ENCODE data around the gene CAPRIN1. TPM values are rescaled to one million over a fixed set of nuclear protein-coding genes. Genes with fewer than 3 reads are reported as not detected.
A peak's percentile ranks its signal among the peaks of the same experiment; 100 is the strongest.

Gene CAPRIN1, protein sequence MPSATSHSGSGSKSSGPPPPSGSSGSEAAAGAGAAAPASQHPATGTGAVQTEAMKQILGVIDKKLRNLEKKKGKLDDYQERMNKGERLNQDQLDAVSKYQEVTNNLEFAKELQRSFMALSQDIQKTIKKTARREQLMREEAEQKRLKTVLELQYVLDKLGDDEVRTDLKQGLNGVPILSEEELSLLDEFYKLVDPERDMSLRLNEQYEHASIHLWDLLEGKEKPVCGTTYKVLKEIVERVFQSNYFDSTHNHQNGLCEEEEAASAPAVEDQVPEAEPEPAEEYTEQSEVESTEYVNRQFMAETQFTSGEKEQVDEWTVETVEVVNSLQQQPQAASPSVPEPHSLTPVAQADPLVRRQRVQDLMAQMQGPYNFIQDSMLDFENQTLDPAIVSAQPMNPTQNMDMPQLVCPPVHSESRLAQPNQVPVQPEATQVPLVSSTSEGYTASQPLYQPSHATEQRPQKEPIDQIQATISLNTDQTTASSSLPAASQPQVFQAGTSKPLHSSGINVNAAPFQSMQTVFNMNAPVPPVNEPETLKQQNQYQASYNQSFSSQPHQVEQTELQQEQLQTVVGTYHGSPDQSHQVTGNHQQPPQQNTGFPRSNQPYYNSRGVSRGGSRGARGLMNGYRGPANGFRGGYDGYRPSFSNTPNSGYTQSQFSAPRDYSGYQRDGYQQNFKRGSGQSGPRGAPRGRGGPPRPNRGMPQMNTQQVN
- 240 and 279 TPM in 2 replicates for total RNA-seq
- 118 and 138 TPM in 2 replicates for polyA plus RNA-seq
- polyA plus RNA-seq (2011; cell fraction: cytosol; rRNA removed), result 127 and 137 TPM in 2 replicates
- polyA plus RNA-seq (2011; cell fraction: nucleus; rRNA removed), result 142 and 143 TPM in 2 replicates
- polyA plus RNA-seq (2012), result 150 and 208 TPM in 2 replicates
- 354 and 411 TPM in 2 replicates for polyA minus RNA-seq
- polyA minus RNA-seq (2011; cell fraction: cytosol; rRNA and poly(A)+ RNA removed), result 216 TPM
- polyA minus RNA-seq (2011; cell fraction: nucleus; rRNA and poly(A)+ RNA removed), result 185 and 228 TPM in 2 replicates
- percentile 98 among the genes with signal in this experiment for Bru-seq, nascent RNA
- BruChase-seq, experiment 1, labeled RNA remaining after a 6-hour chase, result percentile 98 among the genes with signal in this experiment
- BruChase-seq, experiment 2, labeled RNA remaining after a 2-hour chase, result percentile 97 among the genes with signal in this experiment
- long read RNA-seq, full-length matches to known transcripts, result 183 of 216 reads
- long read RNA-seq, partial matches to known transcripts, result 28 of 216 reads
- long read RNA-seq, other reads (novel, unspliced or antisense), result 5 of 216 reads

DNA sequence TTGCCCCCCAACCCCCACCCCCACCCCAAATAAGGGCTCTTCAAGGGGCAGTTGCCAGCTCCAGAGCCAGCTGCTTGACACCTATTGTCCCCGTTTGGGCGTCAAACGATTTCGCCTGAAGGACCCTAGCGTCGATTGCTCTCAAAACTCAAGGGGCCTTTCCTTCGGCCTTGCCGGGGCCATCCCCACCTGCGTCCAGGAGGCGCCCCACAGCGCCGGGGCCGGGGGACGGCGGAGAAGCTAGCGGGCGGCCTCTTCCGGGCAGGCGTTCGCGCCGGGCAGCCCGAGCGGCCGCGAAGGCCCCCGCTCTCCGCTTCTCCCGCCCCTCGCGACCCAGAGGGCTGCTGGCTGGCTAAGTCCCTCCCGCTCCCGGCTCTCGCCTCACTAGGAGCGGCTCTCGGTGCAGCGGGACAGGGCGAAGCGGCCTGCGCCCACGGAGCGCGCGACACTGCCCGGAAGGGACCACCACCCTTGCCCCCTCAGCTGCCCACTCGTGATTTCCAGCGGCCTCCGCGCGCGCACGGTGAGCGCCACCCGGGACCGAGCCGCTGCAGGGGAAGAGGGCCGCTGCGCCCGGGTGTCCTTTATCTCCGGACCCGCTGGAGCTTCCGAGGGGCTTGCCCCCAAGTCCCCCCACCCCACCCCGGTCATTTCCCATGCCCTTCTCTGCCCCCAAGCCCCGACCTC lies at the start of gene CAPRIN1:
Gene CAPRIN1, plus strand, starts transcription at position 383 of the 687 bp plus-strand sequence. CDS start 690 bp downstream, outside the sequence.
- H2AFZ ChIP-seq (ENCODE audit: low read depth, low read length), result peak within 1 kb of the TSS; percentile 65
- peak within 1 kb of the TSS; percentile 100 for H3K27ac ChIP-seq (ENCODE audit: insufficient read depth, low read depth, low read length)
- ChIA-PET POLR2A (interaction anchor here (0.7 to 1.1 kb wide), 3 partner anchors 13 to 25 kb away, joined by 3 to 5 read pairs (median 3); no protein-coding TSS in a partner anchor), CTCF (interaction anchor here (1.0 to 2.4 kb wide), 4 partner anchors 17 to 53 kb away, joined by 3 to 7 read pairs (median 4); no protein-coding TSS in a partner anchor)
- peak; percentile 89 for DNase-seq (ENCODE audit: low read depth, low spot score)
- no peaks in the 10 kb centered on the region for H3K9me1 ChIP-seq (replicated peaks; ENCODE audit: control insufficient read depth, extremely low read depth, insufficient read depth, low read length)
- no peaks in the 10 kb centered on the region for H3K9me3 ChIP-seq (replicated peaks; ENCODE audit: control insufficient read depth, insufficient read depth, low read length)
- peak within 1 kb of the TSS; percentile 65 to 97 (median 97) for H3K4me3 ChIP-seq (replicated peaks in 1 of 3; ENCODE audit: insufficient read depth in 1 of 3, low read depth in 1 of 3, low read length in 3 of 3)
- BruUV-seq (replicated peaks), result no TSS peak
- peak; percentile 86 for FAIRE-seq
- peak within 1 kb of the TSS; percentile 94 for H3K4me2 ChIP-seq (ENCODE audit: insufficient read depth, low read length)
- intact Hi-C loops (cut with micrococcal nuclease), result loop anchor here (1.0 to 5.0 kb wide), 6 partner anchors 54 to 349 kb away; partner anchors contain the start of genes ABTB2, C11orf91 and NAT10
- H3K4me1 ChIP-seq (ENCODE audit: control insufficient read depth, extremely low read depth, insufficient read depth, low read length), result peaks cover 34% of the 10 kb centered on the region
- no peaks in the 10 kb centered on the region for H3K27me3 ChIP-seq (ENCODE audit: control insufficient read depth in 2 of 2, insufficient read depth in 2 of 2, low read length in 2 of 2)
- peaks cover 9% of the 10 kb centered on the region for H4K20me1 ChIP-seq (replicated peaks; ENCODE audit: control insufficient read depth, extremely low read depth, insufficient read depth, low read length)
- peaks cover 44% of the 10 kb centered on the region for H3K79me2 ChIP-seq (ENCODE audit: control insufficient read depth, insufficient read depth, low read length)
- TF ChIP-seq FOS (IDR thresholded peaks at IDR 0.05; ENCODE audit: borderline replicate concordance, insufficient read depth, low read length), result peak; percentile 11
- TF ChIP-seq MYC (IDR thresholded peaks at IDR 0.05; ENCODE audit: low read depth, low read length), result no peak
- TF ChIP-seq POLR2AphosphoS5 (IDR thresholded peaks at IDR 0.05; ENCODE audit: insufficient read depth, low read depth, low read length), result peak; percentile 90
- peak; percentile 86 for TF ChIP-seq POLR2A (IDR thresholded peaks at IDR 0.05; ENCODE audit: low read depth, low read length)
- peaks cover 0 to 8% of the 10 kb centered on the region in 2 experiments for H3K36me3 ChIP-seq (ENCODE audit: control insufficient read depth in 2 of 2, extremely low read depth in 1 of 2, insufficient read depth in 2 of 2, low read length in 2 of 2)
- peak within 1 kb of the TSS; percentile 91 for H3K9ac ChIP-seq (replicated peaks; ENCODE audit: extremely low read depth, insufficient read depth, low read length)
- dilution Hi-C loops (cut with MboI; ENCODE audit: extremely low pct_ligation_motif_present, low sequenced_read_pairs), result no loop called here
